VCaP (cell line): ENCODE results near the gene PAXX.

Experiments
- H3K27ac ChIP-seq: fragments of 450-650 bp; 2 replicates; pipeline ENCODE4 v1.5.1; 2017
- TF ChIP-seq, protein P1 (sequence below): fragments of 450-650 bp; conservative IDR thresholded peaks from 2 replicates; pipeline ENCODE4 v1.5.1; 2017; ENCODE audit warnings: mild to moderate bottlenecking, moderate library complexity

PAXX gene

DNA sequence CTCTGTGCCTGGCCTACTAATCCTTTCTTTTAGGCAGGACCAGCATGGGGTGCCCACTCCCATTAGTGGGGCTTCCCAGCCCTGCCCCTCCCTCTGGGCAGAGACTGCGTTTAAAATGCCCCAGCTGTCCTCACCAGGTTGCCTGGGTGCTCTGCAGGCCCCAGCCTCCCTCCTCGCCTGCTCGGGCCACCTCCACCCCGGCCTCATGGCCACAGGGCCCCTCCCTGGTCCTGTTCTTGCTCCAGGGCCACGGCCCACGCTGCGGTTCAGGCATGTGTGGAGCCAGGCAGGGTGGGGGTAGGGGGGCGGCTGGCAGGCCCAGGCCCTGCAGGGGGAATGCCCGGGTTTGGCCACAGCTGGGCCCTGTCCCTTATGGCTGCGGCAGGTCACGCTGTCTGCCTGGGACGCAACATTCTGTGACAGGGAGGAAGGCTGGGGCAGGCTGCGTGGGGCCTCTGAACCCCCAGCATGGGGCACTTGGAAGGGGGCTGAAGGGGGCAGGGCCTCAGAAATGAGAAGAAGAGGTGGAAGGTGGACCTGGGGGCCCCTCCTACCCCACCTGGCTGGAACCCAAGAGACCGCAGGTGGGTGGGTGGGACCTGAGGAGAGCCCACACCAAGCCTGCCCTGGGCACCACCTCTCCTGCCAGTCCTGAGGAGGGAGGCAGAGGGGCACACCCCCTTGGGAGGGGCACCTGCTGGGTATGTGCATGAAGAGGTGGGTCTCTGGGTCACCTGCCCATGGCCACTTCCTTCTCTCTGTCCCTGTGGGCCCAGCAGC lies 40.5 kb upstream of the PAXX start, which contains the start of gene LCN12:
Gene LCN12 (plus strand): TSS at position 733 of the 780 bp plus-strand sequence. CDS start 55 bp downstream, outside the sequence.
- peak within 1 kb of the TSS; percentile 97 for H3K27ac ChIP-seq
- TF ChIP-seq, protein P1, sequence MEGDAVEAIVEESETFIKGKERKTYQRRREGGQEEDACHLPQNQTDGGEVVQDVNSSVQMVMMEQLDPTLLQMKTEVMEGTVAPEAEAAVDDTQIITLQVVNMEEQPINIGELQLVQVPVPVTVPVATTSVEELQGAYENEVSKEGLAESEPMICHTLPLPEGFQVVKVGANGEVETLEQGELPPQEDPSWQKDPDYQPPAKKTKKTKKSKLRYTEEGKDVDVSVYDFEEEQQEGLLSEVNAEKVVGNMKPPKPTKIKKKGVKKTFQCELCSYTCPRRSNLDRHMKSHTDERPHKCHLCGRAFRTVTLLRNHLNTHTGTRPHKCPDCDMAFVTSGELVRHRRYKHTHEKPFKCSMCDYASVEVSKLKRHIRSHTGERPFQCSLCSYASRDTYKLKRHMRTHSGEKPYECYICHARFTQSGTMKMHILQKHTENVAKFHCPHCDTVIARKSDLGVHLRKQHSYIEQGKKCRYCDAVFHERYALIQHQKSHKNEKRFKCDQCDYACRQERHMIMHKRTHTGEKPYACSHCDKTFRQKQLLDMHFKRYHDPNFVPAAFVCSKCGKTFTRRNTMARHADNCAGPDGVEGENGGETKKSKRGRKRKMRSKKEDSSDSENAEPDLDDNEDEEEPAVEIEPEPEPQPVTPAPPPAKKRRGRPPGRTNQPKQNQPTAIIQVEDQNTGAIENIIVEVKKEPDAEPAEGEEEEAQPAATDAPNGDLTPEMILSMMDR = no peak

DNA sequence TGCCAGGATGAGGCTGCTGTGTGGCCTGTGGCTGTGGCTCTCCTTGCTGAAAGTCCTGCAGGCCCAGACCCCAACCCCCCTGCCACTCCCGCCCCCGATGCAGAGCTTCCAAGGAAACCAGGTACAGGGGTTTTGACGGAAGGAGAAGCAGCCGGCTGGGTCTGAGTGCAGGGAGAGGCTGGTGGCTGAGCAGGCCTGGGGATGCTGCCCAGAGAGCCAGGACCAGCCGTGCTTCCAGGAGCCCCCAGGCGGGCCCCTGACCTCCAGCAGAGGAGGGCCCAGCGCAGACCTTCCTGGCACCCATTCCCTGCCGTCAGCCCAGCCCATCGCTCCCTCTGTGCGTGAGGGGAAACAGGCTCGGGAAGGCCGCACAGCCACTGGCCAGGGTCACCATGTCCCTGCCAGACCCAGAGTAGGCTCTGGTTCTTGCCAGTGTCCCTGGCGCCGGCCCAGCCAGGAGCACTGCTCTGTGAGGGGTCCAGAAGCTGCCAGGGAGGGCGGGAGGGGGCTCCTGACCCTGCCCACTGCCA lies 39.8 kb upstream of the PAXX start:
- TF ChIP-seq, protein P1 = no peak
- H3K27ac ChIP-seq = peak overlapping the region; percentile 97; the same call in 1 of the 2 replicates

DNA sequence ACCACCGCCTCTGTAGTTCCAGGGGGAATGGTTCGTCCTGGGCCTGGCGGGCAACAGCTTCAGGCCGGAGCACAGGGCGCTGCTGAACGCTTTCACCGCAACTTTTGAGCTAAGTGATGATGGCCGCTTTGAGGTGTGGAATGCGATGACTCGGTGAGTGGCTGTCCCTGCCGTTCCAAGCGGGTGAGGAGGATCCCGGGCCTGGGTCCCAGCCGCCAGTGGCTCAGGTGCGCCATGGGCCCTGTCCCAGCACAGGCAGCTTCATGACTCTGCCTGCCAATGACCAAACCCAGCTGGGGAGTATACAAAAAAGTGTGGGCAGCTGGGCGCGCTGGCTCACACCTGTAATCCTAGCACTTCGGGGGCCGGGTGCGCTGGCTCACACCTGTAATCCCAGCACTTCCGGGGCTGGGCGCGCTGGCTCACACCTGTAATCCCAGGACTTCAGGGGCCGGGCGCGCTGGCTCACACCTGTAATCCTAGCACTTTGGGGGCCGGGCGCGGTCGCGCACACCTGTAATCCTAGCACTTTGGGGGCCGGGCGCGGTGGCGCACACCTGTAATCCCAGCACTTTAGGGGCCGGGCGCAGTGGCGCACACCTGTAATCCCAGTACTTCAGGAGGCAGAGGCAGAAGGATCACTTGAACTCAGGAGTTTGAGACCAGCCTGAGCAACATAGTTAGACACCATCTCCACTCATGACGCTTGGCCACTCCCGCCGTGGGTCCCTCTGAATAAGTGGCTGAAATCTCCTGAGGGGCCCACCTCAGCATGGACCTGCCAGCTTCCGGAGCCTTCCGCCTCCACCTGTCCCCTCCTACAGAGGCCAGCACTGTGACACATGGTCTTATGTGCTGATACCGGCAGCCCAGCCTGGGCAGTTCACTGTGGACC lies 39.1 kb upstream of the PAXX start:
- TF ChIP-seq, protein P1 = no peak
- no peak overlapping the region for H3K27ac ChIP-seq

DNA sequence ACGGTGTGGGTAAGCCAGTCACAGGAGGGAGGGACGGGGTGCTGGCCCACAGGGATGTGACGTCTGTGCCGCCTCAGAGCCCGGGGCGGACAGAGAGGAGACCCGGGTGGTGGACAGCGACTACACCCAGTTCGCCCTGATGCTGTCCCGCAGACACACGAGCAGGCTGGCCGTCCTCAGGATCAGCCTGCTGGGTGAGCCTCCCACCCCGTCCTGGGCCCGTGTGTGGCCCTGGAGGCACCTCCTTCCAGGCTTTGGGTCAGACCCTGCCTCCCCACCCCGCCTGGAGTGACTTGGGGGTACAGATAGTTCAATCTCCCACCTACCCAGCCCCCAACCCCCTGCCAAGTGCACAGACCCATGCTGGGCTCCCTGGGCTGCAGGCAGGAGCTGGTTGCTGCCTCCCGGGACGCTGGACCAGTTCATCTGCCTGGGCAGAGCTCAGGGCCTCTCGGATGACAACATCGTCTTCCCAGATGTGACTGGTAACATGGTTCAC lies 38.4 kb upstream of the PAXX start:
- TF ChIP-seq, protein P1 = no peak
- no peak overlapping the region for H3K27ac ChIP-seq

DNA sequence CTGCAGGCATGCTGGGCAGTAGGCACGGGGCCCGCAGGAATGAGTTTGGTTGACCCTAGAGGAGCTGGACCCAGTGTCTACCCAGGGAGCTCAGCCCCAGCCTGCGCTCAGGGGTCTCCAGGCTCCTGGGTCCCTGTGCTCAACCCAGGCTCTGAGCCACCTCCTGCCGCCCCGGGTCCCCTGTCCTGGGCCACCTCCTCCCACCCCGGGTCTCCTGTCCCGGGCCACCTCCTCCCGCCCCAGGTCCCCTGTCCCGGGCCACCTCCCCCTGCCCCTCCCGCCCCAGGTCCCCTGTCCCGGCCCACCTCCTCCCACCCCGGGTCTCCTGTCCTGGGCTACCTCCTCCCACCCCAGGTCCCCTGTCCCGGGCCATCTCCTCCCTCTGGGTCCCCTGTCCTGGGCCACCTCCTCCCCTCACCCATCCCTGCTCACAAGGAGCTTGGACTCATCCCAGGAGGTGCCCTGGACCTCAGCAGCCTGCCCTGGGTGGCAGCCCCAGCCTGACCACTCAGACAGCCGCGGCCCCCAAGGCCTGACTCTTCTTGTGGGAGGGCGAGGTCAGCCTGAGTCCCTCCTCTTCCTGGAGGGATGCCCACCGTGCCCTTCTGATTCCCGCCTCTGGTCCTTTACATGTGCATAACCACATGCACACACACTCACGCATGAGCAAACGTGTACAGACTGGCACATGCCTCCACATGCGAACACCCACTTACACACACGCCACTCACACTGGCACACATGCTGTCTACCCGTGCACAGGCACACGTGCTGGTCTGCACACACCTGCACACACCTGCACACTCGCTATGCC lies 37.7 kb upstream of the PAXX start:
- H3K27ac ChIP-seq = no peak overlapping the region
- TF ChIP-seq, protein P1 = no peak

DNA sequence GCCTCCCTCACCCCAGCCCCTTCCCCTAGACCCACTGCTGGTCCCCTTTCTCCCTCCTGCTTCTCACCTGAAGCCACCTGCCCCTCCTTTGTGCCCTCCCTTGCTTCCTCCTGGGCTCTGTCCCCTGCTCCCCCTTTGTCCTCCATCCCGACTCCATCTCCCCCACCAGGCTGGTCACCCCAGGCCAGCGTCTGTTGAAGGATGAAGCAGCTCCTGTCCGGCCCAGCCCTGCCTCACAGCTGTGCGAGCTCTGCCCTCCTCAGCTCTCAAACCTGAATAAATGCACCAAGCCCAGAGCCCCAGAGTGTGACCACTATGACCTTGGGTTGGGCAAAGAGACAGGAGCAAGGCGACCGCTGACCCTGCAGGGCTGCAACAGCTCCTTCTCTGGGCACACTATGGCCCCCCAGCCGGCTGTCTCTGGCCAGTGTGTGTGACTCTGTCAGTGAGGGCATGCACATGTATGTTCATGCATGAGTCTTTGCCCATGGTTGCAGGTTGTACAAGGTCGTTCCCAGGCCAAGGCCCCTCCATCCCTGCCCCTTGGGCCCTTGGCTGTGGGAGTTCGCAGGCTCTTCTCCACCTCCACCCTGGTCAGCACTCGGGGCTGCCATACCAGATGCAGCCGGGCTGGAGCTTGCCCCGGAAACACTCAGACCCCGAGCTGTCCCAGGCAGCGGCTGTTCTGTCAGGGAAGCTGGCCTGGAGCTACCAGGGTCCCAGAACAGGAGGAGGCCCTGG lies 36.9 kb upstream of the PAXX start:
- no peak overlapping the region for H3K27ac ChIP-seq
- TF ChIP-seq, protein P1 = no peak
